ENCODE data around the gene NIPBL. TPM values are rescaled to one million over a fixed set of nuclear protein-coding genes. Genes with fewer than 3 reads are reported as not detected.
A peak's percentile ranks its signal among the peaks of the same experiment; 100 is the strongest.

Gene NIPBL
- total and polyA plus RNA-seq, 8 donors = 8.1 to 48.1 (median 26.4) TPM

- no peak for DNase-seq
- TF ChIP-seq, protein P1, sequence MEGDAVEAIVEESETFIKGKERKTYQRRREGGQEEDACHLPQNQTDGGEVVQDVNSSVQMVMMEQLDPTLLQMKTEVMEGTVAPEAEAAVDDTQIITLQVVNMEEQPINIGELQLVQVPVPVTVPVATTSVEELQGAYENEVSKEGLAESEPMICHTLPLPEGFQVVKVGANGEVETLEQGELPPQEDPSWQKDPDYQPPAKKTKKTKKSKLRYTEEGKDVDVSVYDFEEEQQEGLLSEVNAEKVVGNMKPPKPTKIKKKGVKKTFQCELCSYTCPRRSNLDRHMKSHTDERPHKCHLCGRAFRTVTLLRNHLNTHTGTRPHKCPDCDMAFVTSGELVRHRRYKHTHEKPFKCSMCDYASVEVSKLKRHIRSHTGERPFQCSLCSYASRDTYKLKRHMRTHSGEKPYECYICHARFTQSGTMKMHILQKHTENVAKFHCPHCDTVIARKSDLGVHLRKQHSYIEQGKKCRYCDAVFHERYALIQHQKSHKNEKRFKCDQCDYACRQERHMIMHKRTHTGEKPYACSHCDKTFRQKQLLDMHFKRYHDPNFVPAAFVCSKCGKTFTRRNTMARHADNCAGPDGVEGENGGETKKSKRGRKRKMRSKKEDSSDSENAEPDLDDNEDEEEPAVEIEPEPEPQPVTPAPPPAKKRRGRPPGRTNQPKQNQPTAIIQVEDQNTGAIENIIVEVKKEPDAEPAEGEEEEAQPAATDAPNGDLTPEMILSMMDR (IDR thresholded peaks at IDR 0.05) = no peak
- Histone ChIP-seq H3K27ac (no peak overlapping the region), H3K36me3 (no peaks in the 10 kb centered on the region), H3K27me3 (no peaks in the 10 kb centered on the region), H3K4me1 (peaks cover 35 to 56% (median 51%) of the 10 kb centered on the region in 3 donors), H3K9me3 (no peaks in the 10 kb centered on the region), H3K4me3 (no peak overlapping the region)
- no peak for ATAC-seq
- FAIRE-seq = no peak
- intact Hi-C loops (cut with DNase I) = loop anchor here in 1 of 3 donors (10.0 kb wide), 1 partner anchor 53 kb away; no protein-coding TSS in a partner anchor
- WGBS, 2 donors = 97 to 99% methylated on average over 1 of the region's 1 CpG
Observed at GRCh38 chr5:36881807-36882206, 5.2 kb downstream of the NIPBL start.

- H3K9me3 ChIP-seq = no peaks in the 10 kb centered on the region
- WGBS, 2 donors = 45 to 47% methylated on average over 3 of the region's 3 CpGs
- H3K27me3 ChIP-seq = no peaks in the 10 kb centered on the region
- H3K27ac ChIP-seq = no peak overlapping the region
- peaks cover 35 to 61% (median 56%) of the 10 kb centered on the region in 3 donors for H3K4me1 ChIP-seq
- no peaks in the 10 kb centered on the region for H3K36me3 ChIP-seq
- DNase-seq (no peak), ATAC-seq (no peak), FAIRE-seq (no peak)
- H3K4me3 ChIP-seq = no peak overlapping the region
- TF ChIP-seq, protein P1 (IDR thresholded peaks at IDR 0.05) = no peak
- intact Hi-C loops (cut with DNase I) = loop anchor here in 1 of 3 donors (10.0 kb wide), 1 partner anchor 53 kb away; no protein-coding TSS in a partner anchor
Observed at GRCh38 chr5:36882250-36882649, 5.7 kb downstream of the NIPBL start.

GRCh38 chr5:36883894-36884462, 7.4 kb downstream of the NIPBL start:
- Histone ChIP-seq H3K27ac (peak overlapping the region in 1 of 4 donors; percentile 20), H3K4me1 (peaks cover 44 to 70% (median 64%) of the 10 kb centered on the region in 3 donors), H3K27me3 (no peaks in the 10 kb centered on the region), H3K36me3 (no peaks in the 10 kb centered on the region), H3K4me3 (no peak overlapping the region), H3K9me3 (no peaks in the 10 kb centered on the region)
- 39 to 42% methylated on average over 3 of the region's 3 CpGs for WGBS, 2 donors
- FAIRE-seq = no peak
- intact Hi-C loops (cut with DNase I) = loop anchor here in 1 of 3 donors (10.0 kb wide), 1 partner anchor 51 kb away; no protein-coding TSS in a partner anchor
- no peak for DNase-seq
- no peak for ATAC-seq
- TF ChIP-seq, protein P1 (IDR thresholded peaks at IDR 0.05) = no peak

GRCh38 chr5:36885149-36885548, 8.6 kb downstream of the NIPBL start:
- FAIRE-seq (no peak), DNase-seq (peak in 2 of 6 donors; percentile 20 to 73), ATAC-seq (no peak)
- H3K4me1 ChIP-seq = peaks cover 40 to 61% (median 53%) of the 10 kb centered on the region in 3 donors
- no peaks in the 10 kb centered on the region for H3K27me3 ChIP-seq
- intact Hi-C loops (cut with DNase I) = loop anchor here in 1 of 3 donors (10.0 kb wide), 1 partner anchor 50 kb away; no protein-coding TSS in a partner anchor
- no peaks in the 10 kb centered on the region for H3K36me3 ChIP-seq
- TF ChIP-seq, protein P1 (IDR thresholded peaks at IDR 0.05) = no peak
- no peak overlapping the region for H3K27ac ChIP-seq
- WGBS, 2 donors = 97% methylated on average over 10 of the region's 10 CpGs
- no peak overlapping the region for H3K4me3 ChIP-seq
- H3K9me3 ChIP-seq = no peaks in the 10 kb centered on the region

Data from pancreas (tissue), 10 donors.